Gastroesophageal sphincter (tissue), 4 donors: ENCODE data around the gene PRDM16. TPM values are rescaled to one million over a fixed set of nuclear protein-coding genes. Genes with fewer than 3 reads are reported as not detected.

ENCODE experiments used
- ATAC-seq: fragments of 150-250 bp; one replicate; pipeline ENCODE4 v1.9.1; 2016; ENCODE audit warnings: mild to moderate bottlenecking, moderate library complexity
- H3K27ac ChIP-seq, 4 donors: fragments of 200-600 bp; sonication (generic) in 3 of 4; 1 replicate in 3 of 4; 2 replicates in 1 of 4; pipeline ENCODE4 v1.5.1; 2016 to 2019
- H3K27me3 ChIP-seq: fragments of 200-600 bp; sonication (generic); one replicate; pipeline ENCODE4 v1.5.1; 2019
- H3K36me3 ChIP-seq, 2 donors: fragments of 200-600 bp; sonication (generic); one replicate each; pipeline ENCODE4 v1.5.1; 2019; ENCODE audit warnings: control low read depth in 1 of 2
- H3K4me1 ChIP-seq, 3 donors: fragments of 200-600 bp; sonication (generic); 1 replicate in 2 of 3; 2 replicates in 1 of 3; pipeline ENCODE4 v1.5.1; 2016 to 2019; ENCODE audit warnings: control low read depth in 2 of 3
- H3K4me3 ChIP-seq, 2 donors: fragments of 200-600 bp; sonication (generic); one replicate each; pipeline ENCODE4 v1.5.1; 2019; ENCODE audit warnings: mild to moderate bottlenecking in 1 of 2, moderate library complexity in 1 of 2
- H3K9me3 ChIP-seq, 3 donors: fragments of 200-600 bp; sonication (generic); one replicate each; pipeline ENCODE4 v1.5.1; 2017 to 2019; ENCODE audit warnings: control low read depth in 2 of 3
- EP300 ChIP-seq: sonication (generic); formaldehyde crosslinking; IDR thresholded peaks from one replicate; pipeline ENCODE4 v1.6.1; 2017; ENCODE audit warnings: antibody characterized with exemption, mild to moderate bottlenecking
- POLR2A ChIP-seq, 2 donors: fragments of 450-650 bp; IDR thresholded peaks; one replicate each; pipeline ENCODE4 v1.6.1; 2017; ENCODE audit warnings: antibody characterized with exemption in 2 of 2, mild to moderate bottlenecking in 2 of 2, moderate library complexity in 1 of 2
- POLR2AphosphoS5 ChIP-seq: sonication (generic); formaldehyde crosslinking; IDR thresholded peaks from one replicate; pipeline ENCODE4 v1.6.1; 2017; ENCODE audit warnings: antibody characterized with exemption
- WGBS, 2 donors: methylation state at CpG; one replicate each; pipeline ENCODE4 v1.1.5; 2018; ENCODE audit warnings: low coverage in 1 of 2; 5-methylcytosine and 5-hydroxymethylcytosine counted together
- total RNA-seq, 4 donors: library from RNA; depleted of rRNA; stranded (reverse); fragments of >200 nt; gene quantifications; one replicate each; pipeline ENCODE4 v1.1.0, GENCODE V29; 2016
- TF ChIP-seq, protein P1 (sequence below), 4 experiments: fragments of 200-600 bp in 2 of 4; fragments of 450-650 bp in 2 of 4; sonication (generic) in 1 of 4; IDR thresholded peaks; one replicate each; pipeline ENCODE4 v1.5.1; 2017 to 2019; ENCODE audit warnings: antibody characterized with exemption in 4 of 4, mild to moderate bottlenecking in 2 of 4, moderate library complexity in 2 of 4

PRDM16 gene
- total RNA-seq, 4 donors from 2014 or later, result 1.1 to 3.4 (median 1.6) TPM

DNA sequence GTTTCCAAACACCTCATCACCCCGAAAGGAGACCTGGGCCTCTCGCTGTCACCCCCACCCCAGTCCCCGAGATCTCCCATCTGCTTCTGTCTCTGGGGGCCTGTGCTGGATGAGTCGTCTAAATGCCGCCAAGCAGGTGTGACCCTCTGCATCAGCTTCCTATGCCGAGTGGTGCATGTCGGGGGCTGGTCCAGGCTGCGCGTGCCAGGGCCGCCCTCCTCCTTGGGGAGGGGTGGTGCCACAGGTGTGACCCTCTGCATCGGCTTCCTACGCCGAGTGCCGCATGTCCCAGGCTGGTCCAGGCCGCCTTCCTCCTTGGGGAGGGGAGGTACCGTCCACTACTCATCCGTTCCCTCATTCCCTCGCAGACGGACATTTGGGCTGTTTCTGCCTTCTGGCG is 115.7 kb downstream of the PRDM16 start:
- Histone ChIP-seq H3K4me1 (peaks cover 0 to 18% (median 8%) of the 10 kb centered on the region in 3 donors), H3K4me3 (no peak overlapping the region), H3K27me3 (peaks cover 10% of the 10 kb centered on the region), H3K27ac (no peak overlapping the region), H3K36me3 (no peaks in the 10 kb centered on the region), H3K9me3 (no peaks in the 10 kb centered on the region)
- WGBS, 2 donors, result 91 to 95% methylated on average over 7 to 9 of the region's 20 CpGs
- no peak for TF ChIP-seq EP300
- TF ChIP-seq POLR2A (IDR thresholded peaks at IDR 0.05), result no peak
- TF ChIP-seq, protein P1, sequence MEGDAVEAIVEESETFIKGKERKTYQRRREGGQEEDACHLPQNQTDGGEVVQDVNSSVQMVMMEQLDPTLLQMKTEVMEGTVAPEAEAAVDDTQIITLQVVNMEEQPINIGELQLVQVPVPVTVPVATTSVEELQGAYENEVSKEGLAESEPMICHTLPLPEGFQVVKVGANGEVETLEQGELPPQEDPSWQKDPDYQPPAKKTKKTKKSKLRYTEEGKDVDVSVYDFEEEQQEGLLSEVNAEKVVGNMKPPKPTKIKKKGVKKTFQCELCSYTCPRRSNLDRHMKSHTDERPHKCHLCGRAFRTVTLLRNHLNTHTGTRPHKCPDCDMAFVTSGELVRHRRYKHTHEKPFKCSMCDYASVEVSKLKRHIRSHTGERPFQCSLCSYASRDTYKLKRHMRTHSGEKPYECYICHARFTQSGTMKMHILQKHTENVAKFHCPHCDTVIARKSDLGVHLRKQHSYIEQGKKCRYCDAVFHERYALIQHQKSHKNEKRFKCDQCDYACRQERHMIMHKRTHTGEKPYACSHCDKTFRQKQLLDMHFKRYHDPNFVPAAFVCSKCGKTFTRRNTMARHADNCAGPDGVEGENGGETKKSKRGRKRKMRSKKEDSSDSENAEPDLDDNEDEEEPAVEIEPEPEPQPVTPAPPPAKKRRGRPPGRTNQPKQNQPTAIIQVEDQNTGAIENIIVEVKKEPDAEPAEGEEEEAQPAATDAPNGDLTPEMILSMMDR (IDR thresholded peaks at IDR 0.05), result no peak
- no peak for TF ChIP-seq POLR2AphosphoS5
- ATAC-seq, result no peak

DNA sequence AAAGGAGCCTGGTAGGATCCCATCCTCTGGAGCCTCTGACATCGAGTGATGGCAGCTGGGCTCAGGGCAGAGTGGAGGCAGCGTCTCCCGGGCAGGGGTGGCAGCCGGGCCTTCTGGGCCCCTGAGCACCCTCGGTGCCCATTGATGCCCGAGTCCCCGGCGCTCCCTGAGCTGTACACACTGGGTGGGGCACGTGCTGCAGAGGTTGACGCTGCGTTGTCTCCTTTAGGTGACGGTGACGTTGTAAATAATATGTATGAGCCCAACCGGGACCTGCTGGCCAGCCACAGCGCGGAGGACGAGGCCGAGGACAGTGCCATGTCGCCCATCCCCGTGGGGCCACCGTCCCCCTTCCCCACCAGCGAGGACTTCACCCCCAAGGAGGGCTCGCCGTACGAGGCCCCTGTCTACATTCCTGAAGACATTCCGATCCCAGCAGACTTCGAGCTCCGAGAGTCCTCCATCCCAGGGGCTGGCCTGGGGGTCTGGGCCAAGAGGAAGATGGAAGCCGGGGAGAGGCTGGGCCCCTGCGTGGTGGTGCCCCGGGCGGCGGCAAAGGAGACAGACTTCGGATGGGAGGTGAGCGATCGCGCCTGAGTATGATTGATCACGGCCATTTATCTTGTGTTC is 117.0 kb downstream of the PRDM16 start:
- H3K27me3 ChIP-seq, result peaks cover 10% of the 10 kb centered on the region
- TF ChIP-seq POLR2AphosphoS5 (no peak), EP300 (no peak), POLR2A (IDR thresholded peaks at IDR 0.05) (no peak)
- TF ChIP-seq, protein P1 (IDR thresholded peaks at IDR 0.05), result no peak
- peak overlapping the region in 3 of 4 donors; percentile 37 to 61 (median 56) for H3K27ac ChIP-seq
- peaks cover 0 to 18% (median 8%) of the 10 kb centered on the region in 3 donors for H3K4me1 ChIP-seq
- whole genome bisulfite sequencing, 2 donors, result 97% methylated on average over 5 of the region's 38 CpGs; no CpG with 5 or more reads in 1 of the 2 donors
- peaks cover 0 to under 1% (median 0%) of the 10 kb centered on the region in 3 donors for H3K9me3 ChIP-seq
- H3K4me3 ChIP-seq, result peak overlapping the region in 1 of 2 donors; percentile 30
- peak; percentile 8 for ATAC-seq
- H3K36me3 ChIP-seq, result no peaks in the 10 kb centered on the region

DNA sequence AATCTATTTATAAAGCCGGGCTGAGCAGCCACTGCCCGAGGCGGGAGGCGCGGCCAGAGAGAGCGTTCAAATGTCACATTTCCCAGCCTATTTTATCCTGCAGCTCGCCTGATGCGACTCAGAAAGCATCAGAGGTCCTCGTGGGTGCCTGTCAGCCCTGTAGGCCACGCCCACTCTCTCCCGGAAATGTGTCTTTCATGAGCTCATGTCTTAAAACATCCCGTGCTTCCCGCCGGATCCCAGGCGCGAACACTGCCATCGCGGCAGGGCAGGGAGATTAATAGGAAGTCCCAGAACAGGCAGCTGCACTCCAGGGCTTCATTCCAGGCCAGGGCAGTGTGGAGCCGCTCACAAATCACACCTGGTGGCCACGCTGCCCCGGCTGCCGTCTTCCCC is 117.5 kb downstream of the PRDM16 start:
- no CpG with 5 or more reads among the region's 22 CpGs for WGBS, 2 donors
- ATAC-seq, result peak; percentile 83
- Histone ChIP-seq H3K4me1 (peaks cover 0 to 18% (median 8%) of the 10 kb centered on the region in 3 donors), H3K36me3 (no peaks in the 10 kb centered on the region), H3K27me3 (peaks cover 10% of the 10 kb centered on the region), H3K4me3 (peak overlapping the region in 1 of 2 donors; percentile 30), H3K27ac (peak overlapping the region in 3 of 4 donors; percentile 61 to 69 (median 69)), H3K9me3 (peaks cover 0 to 5% (median 0%) of the 10 kb centered on the region in 3 donors)
- TF ChIP-seq, protein P1 (IDR thresholded peaks at IDR 0.05), result no peak
- TF ChIP-seq POLR2AphosphoS5, result peak; percentile 66

DNA sequence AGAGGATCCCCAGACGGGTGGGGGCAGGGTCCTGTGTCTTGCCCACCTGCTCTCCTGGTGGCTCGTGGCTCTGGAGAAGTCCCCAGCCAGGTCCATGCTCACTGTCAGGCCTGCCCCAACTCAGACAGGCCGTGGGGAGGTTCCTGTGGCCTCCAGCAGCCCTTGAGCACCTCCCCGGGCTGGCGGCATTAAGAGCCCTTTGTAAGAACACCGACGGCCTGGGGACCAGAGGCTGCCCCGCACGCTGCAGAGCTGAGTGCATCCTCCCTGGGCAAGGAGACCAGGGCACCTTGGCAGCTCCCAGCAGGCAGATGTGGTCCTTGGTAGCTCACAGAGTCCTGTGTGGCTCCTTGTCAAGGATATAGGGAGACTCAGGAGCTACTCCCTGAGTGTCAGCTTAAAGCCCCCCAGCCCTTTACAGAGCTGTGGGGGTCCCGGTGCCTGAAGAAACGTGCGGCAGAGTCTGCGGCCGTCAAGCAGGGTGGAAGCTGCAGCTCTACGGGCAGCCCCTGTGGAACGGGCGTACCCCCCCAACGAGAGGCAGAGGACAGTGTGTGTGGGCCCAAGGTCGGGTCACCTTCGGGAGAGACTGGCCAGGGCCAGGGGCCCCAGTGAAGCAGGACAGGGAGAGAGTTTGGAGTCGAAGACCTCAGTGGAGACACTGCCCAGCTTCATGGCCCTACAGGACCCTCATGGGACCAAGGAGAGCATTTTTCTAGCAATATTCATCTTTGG is 118.6 kb downstream of the PRDM16 start:
- peaks cover 0 to 10% (median 0%) of the 10 kb centered on the region in 3 donors for H3K9me3 ChIP-seq
- H3K4me1 ChIP-seq, result peaks cover 0 to 18% (median 8%) of the 10 kb centered on the region in 3 donors
- whole genome bisulfite sequencing, 2 donors, result 90% methylated on average over 2 of the region's 21 CpGs; no CpG with 5 or more reads in 1 of the 2 donors
- TF ChIP-seq, protein P1 (IDR thresholded peaks at IDR 0.05), result no peak
- no peak for TF ChIP-seq EP300
- no peak for TF ChIP-seq POLR2AphosphoS5
- TF ChIP-seq POLR2A (IDR thresholded peaks at IDR 0.05), result no peak
- H3K27me3 ChIP-seq, result peaks cover 10% of the 10 kb centered on the region
- ATAC-seq, result no peak
- H3K27ac ChIP-seq, result peak overlapping the region in 3 of 4 donors; percentile 61 to 69 (median 69)
- H3K4me3 ChIP-seq, result no peak overlapping the region
- no peaks in the 10 kb centered on the region for H3K36me3 ChIP-seq
